Measurements from ENCODE around the gene GAL3ST1.

GAL3ST1 gene

DNA sequence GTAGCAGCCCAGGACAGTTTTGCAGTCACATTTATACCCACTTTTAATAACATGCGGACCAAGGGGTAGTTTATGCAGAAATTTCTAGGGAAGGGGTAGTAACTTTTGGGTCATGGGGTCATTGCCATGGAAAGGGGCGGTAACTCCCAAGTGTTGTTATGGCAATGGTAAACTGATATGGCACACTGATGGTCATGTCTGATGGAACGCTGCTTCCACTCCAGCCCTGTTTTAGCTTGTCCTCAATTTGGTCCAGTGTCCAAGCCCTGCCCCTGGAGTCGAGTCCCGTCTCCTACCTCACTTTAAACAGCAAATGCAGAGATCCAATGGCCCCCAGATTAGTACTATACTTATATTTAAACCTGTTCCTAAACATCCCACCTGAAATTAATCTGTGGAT is 57.7 kb downstream of the GAL3ST1 start:
- H3K27me3 ChIP-seq (ENCODE audit: insufficient read depth, low read depth, severe bottlenecking) = no peaks in the 10 kb centered on the region
- no peak for DNase-seq
- no peaks in the 10 kb centered on the region for H3K36me3 ChIP-seq
- no peak overlapping the region for H3K27ac ChIP-seq
- no peaks in the 10 kb centered on the region for H3K9me3 ChIP-seq (ENCODE audit: severe bottlenecking)
- H3K4me3 ChIP-seq (ENCODE audit: low read depth, low read length) = no peak overlapping the region
- TF ChIP-seq, protein P1, sequence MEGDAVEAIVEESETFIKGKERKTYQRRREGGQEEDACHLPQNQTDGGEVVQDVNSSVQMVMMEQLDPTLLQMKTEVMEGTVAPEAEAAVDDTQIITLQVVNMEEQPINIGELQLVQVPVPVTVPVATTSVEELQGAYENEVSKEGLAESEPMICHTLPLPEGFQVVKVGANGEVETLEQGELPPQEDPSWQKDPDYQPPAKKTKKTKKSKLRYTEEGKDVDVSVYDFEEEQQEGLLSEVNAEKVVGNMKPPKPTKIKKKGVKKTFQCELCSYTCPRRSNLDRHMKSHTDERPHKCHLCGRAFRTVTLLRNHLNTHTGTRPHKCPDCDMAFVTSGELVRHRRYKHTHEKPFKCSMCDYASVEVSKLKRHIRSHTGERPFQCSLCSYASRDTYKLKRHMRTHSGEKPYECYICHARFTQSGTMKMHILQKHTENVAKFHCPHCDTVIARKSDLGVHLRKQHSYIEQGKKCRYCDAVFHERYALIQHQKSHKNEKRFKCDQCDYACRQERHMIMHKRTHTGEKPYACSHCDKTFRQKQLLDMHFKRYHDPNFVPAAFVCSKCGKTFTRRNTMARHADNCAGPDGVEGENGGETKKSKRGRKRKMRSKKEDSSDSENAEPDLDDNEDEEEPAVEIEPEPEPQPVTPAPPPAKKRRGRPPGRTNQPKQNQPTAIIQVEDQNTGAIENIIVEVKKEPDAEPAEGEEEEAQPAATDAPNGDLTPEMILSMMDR (IDR thresholded peaks at IDR 0.05; ENCODE audit: low read depth, low read length) = no peak

DNA sequence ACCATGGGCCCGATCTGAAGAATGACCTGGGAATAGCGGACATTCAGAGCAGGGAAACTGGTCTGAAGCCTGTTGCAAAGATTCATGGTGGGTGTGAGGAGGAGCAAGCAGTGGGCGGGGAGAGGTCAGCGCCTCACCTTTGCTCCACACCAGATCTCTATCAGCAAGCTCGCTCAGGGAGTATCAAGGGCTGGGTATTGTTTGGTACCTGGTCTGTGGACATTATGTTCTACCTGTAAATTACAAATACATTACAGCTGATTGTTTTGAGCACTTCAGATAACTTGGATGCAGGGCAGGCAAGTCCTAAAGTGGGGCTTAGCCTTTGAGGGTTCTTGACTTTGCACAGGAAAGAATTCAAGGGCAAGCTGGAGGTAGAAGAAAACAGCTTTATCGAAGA is 58.2 kb downstream of the GAL3ST1 start:
- H3K36me3 ChIP-seq = no peaks in the 10 kb centered on the region
- DNase-seq = no peak
- no peak overlapping the region for H3K4me3 ChIP-seq (ENCODE audit: low read depth, low read length)
- H3K27me3 ChIP-seq (ENCODE audit: insufficient read depth, low read depth, severe bottlenecking) = no peaks in the 10 kb centered on the region
- no peaks in the 10 kb centered on the region for H3K9me3 ChIP-seq (ENCODE audit: severe bottlenecking)
- no peak overlapping the region for H3K27ac ChIP-seq
- TF ChIP-seq, protein P1 (IDR thresholded peaks at IDR 0.05; ENCODE audit: low read depth, low read length) = no peak

GRCh38 chr22:30514252-30514651 is 60.2 kb downstream of the GAL3ST1 start:
- Histone ChIP-seq H3K36me3 (no peaks in the 10 kb centered on the region), H3K9me3 (ENCODE audit: severe bottlenecking) (no peaks in the 10 kb centered on the region), H3K27me3 (ENCODE audit: insufficient read depth, low read depth, severe bottlenecking) (no peaks in the 10 kb centered on the region), H3K4me3 (ENCODE audit: low read depth, low read length) (no peak overlapping the region), H3K27ac (no peak overlapping the region)
- DNase-seq = no peak
- TF ChIP-seq, protein P1 (IDR thresholded peaks at IDR 0.05; ENCODE audit: low read depth, low read length) = no peak

- no peaks in the 10 kb centered on the region for H3K27me3 ChIP-seq (ENCODE audit: insufficient read depth, low read depth, severe bottlenecking)
- H3K27ac ChIP-seq = no peak overlapping the region
- no peak overlapping the region for H3K4me3 ChIP-seq (ENCODE audit: low read depth, low read length)
- TF ChIP-seq, protein P1 (IDR thresholded peaks at IDR 0.05; ENCODE audit: low read depth, low read length) = no peak
- H3K9me3 ChIP-seq (ENCODE audit: severe bottlenecking) = no peaks in the 10 kb centered on the region
- no peaks in the 10 kb centered on the region for H3K36me3 ChIP-seq
- no peak for DNase-seq
Measured at GRCh38 chr22:30513462-30513861, 61.0 kb downstream of the GAL3ST1 start.

DNA sequence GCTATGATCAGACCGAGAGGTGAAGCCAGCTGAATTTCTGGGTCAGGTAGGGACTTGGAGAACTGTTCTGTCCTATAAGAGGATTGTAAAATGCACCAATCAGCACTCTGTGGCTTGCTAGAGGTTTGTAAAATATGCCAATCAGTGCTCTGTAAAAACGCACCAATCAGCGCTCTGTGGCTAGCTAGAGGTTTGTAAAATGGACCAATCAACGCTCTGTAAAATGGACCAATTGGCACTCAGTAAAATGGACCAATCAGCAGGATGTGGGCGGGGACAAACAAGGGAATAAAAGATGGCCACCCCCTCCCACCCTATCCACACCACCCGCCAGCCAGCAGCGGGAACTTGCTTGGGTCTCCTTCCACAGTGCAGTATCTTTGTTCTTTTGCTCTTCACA is 62.6 kb downstream of the GAL3ST1 start:
- H3K27me3 ChIP-seq (ENCODE audit: insufficient read depth, low read depth, severe bottlenecking) = no peaks in the 10 kb centered on the region
- no peak for DNase-seq
- TF ChIP-seq, protein P1 (IDR thresholded peaks at IDR 0.05; ENCODE audit: low read depth, low read length) = no peak
- no peaks in the 10 kb centered on the region for H3K36me3 ChIP-seq
- H3K9me3 ChIP-seq (ENCODE audit: severe bottlenecking) = no peaks in the 10 kb centered on the region
- no peak overlapping the region for H3K4me3 ChIP-seq (ENCODE audit: low read depth, low read length)
- no peak overlapping the region for H3K27ac ChIP-seq

DNA sequence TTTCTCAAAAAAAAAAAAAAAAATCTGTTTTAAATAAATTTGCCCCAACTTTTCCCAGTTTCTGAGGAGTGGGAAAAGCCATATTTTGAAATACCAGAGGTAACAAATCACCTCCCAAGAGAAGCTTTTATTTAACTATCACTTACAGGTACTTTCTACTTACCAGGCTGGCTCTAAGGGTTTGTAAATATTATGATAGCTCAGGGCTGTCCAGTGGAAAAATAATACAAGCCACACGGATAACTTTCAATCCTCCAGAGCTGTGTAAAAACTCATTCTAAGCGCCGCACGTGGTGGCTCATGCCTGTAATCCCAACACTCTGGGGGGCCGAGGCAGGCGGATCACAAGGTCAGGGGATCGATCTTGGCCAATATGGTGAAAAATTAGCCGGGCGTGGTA is 63.4 kb downstream of the GAL3ST1 start:
- Histone ChIP-seq H3K4me3 (ENCODE audit: low read depth, low read length) (no peak overlapping the region), H3K27me3 (ENCODE audit: insufficient read depth, low read depth, severe bottlenecking) (no peaks in the 10 kb centered on the region), H3K27ac (no peak overlapping the region), H3K9me3 (ENCODE audit: severe bottlenecking) (no peaks in the 10 kb centered on the region), H3K36me3 (no peaks in the 10 kb centered on the region)
- TF ChIP-seq, protein P1 (IDR thresholded peaks at IDR 0.05; ENCODE audit: low read depth, low read length) = no peak
- DNase-seq = no peak

Measured in WERI-Rb-1 (cell line).